AG04449 (cell line): Measurements from ENCODE around the gene GRHL3.

Experiments
- CTCF ChIA-PET: fragments of 350-600 bp; formaldehyde crosslinking; extraction: SDS; loops from one replicate; lab custom pipeline; 2021; ENCODE audit warnings: antibody characterized with exemption; lab: Yijun Ruan, JAX
- POLR2A ChIA-PET: fragments of 400-600, 350-600 bp; formaldehyde crosslinking; extraction: SDS; loops from one replicate; lab custom pipeline; 2020; ENCODE audit warnings: antibody characterized with exemption, inconsistent platforms; lab: Yijun Ruan, JAX
- DNase-seq: peaks from one replicate; pipeline ENCODE4 v3.0.0-alpha.2; 2010; ENCODE audit warnings: low read depth, low spot score
- H3K4me3 ChIP-seq: 2 replicates; pipeline ENCODE4 v1.5.1; 2011; ENCODE audit warnings: low read depth, mild to moderate bottlenecking, control low read depth, low read length
- TF ChIP-seq, protein P1 (sequence below): IDR thresholded peaks from one replicate; pipeline ENCODE4 v1.5.1; 2011; ENCODE audit warnings: mild to moderate bottlenecking, moderate library complexity, low read length, control low read depth, inconsistent platforms; ENCODE audit not compliant: insufficient read depth; ENCODE audit errors: missing control alignments

Gene GRHL3

DNA sequence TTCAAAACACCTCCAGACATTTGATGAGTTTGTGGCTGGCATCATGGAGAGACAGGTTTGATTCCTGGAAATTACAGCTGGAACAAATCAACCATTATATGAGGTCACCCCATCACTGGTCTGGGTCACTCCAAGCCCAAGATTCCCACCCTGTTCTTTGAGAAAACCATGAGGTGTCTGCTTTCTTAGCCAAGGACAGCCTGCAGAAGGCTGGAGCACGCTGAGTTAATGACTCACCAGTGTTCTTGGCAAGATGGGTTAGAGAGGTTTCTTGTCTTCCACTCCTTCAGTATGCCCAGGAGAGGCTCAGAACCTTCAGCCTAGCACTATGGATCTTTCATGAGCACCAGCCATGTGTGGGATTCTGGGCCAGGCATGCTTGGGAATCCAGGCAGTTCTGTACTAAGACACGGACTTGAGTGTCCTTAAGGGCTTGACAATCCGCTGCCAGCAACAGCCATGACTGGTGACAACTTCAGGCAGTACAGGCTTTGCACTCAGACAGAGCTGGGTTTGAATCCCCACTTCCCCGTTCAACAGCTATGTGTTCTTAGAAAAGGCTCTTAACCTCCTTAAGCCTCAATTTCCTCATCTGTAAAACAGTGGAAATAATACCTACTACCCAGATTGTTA lies 43.9 kb downstream of the GRHL3 start:
- no peak overlapping the region for H3K4me3 ChIP-seq
- TF ChIP-seq, protein P1, sequence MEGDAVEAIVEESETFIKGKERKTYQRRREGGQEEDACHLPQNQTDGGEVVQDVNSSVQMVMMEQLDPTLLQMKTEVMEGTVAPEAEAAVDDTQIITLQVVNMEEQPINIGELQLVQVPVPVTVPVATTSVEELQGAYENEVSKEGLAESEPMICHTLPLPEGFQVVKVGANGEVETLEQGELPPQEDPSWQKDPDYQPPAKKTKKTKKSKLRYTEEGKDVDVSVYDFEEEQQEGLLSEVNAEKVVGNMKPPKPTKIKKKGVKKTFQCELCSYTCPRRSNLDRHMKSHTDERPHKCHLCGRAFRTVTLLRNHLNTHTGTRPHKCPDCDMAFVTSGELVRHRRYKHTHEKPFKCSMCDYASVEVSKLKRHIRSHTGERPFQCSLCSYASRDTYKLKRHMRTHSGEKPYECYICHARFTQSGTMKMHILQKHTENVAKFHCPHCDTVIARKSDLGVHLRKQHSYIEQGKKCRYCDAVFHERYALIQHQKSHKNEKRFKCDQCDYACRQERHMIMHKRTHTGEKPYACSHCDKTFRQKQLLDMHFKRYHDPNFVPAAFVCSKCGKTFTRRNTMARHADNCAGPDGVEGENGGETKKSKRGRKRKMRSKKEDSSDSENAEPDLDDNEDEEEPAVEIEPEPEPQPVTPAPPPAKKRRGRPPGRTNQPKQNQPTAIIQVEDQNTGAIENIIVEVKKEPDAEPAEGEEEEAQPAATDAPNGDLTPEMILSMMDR: no peak
- no peak for DNase-seq
- ChIA-PET POLR2A (no interaction called here), CTCF (interaction anchor here (1.3 to 2.3 kb wide), 4 partner anchors 10 to 161 kb away, joined by 3 to 9 read pairs (median 5); no protein-coding TSS in a partner anchor)

DNA sequence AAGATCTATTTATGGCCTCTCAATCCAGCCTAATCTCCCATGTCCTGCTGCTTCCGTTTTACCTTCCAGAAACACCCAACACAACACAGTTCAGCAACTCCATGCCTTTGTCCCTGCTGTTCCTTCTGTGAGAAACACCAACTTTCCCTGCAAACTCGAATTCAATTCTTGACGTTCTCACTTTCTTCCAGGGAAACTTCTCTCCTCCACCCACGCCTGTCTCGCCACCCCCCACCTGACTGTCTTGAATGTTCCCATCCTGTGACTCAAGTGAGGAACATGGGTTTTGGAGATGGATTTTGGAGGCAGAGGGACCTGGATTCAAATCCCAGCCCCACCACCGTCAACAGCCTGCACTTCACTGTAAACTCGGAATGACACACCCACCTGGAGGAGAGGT lies 44.8 kb downstream of the GRHL3 start:
- POLR2A ChIA-PET: no interaction called here
- CTCF ChIA-PET: interaction anchor here (1.2 to 5.7 kb wide), 4 partner anchors 9 to 164 kb away, joined by 3 to 53 read pairs (median 5); no protein-coding TSS in a partner anchor

DNA sequence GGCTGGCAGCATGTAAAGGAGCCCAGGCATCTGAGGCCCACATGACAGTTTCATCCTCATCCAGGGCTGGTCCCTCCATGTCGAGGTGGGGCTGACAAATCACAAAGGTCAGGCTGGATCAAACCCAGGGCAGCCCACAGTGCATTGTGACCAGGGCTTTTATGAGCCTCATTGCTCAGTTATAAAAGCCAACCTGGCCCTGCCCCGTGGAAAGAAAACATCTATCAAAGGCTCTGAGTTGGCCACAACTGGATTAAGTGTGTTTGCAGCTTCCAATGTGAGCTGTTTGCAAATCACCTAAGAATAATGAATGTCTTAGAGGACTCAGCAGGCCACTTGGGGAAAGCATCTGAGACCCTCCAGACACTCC lies 45.4 kb downstream of the GRHL3 start:
- ChIA-PET CTCF (interaction anchor here (0.9 to 5.7 kb wide), 4 partner anchors 28 to 164 kb away, joined by 3 to 53 read pairs (median 22); no protein-coding TSS in a partner anchor), POLR2A (no interaction called here)
- TF ChIP-seq, protein P1: no peak
- H3K4me3 ChIP-seq: no peak overlapping the region
- no peak for DNase-seq

More for the DNA sequence above, 44.8 kb downstream of the GRHL3 start:
- TF ChIP-seq, protein P1: no peak
- H3K4me3 ChIP-seq: no peak overlapping the region
- no peak for DNase-seq

DNA sequence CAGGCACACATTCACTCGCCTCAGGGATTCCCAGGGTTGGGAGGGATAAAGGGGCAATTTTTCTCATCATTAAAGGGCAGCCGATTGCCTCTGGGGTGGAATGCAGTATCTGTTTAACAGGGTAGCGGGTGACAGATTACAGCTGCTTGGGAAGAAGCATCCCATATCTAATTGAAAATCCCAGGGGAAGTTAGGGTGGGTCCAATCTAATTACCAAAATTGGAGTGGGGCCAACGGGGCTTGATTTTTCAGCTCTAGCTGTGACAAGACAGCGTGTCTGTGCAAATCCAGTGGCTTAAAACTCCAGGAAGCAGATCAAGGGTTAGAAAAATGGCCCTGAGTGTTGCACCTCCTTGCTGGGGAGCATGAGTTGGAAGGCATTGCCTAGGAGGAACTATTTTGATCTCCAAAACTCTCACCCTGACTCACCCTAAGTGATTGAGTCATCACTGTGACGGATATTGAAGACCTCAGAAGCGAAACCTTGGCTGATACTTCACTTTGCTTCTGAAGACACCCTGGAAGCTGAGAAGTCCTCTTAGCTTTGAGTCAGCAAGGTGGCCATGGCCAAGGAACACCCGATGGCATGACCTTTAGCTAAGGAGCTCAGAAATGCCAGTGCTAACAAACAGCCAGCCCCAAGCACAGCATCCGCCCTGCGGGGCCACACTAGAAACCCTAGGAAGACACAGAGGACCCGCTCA lies 46.0 kb downstream of the GRHL3 start:
- no peak for DNase-seq
- ChIA-PET POLR2A (interaction anchor here (0.9 kb wide), 1 partner anchor 15 kb away, joined by 3 read pairs; no protein-coding TSS in a partner anchor), CTCF (interaction anchor here (0.9 to 5.7 kb wide), 6 partner anchors 22 to 165 kb away, joined by 3 to 53 read pairs (median 4); no protein-coding TSS in a partner anchor)
- TF ChIP-seq, protein P1: no peak
- no peak overlapping the region for H3K4me3 ChIP-seq

DNA sequence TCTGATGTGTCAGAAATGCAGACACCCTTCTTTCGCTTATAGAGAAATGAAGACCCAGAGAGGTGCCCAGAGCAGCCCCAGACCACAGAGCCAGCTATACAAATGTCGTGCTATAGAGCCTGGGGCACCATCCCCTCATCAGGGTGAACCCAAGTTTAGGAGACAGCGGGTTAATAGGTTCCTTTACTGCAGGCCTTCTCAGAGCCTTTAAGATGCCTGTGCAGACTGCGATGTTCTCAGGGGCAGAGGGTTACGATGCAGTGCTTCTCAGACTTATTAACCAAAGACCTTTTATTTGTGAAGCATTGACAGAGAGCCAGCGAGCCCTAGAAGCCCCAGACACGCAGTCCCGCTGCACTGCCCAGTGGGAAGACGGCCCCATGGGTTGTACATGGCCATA lies 47.5 kb downstream of the GRHL3 start:
- ChIA-PET POLR2A (no interaction called here), CTCF (interaction anchor here (1.0 to 5.7 kb wide), 4 partner anchors 22 to 166 kb away, joined by 3 to 53 read pairs (median 23); no protein-coding TSS in a partner anchor)
- no peak overlapping the region for H3K4me3 ChIP-seq

More for the DNA sequence above, 47.5 kb downstream of the GRHL3 start:
- TF ChIP-seq, protein P1: no peak
- no peak for DNase-seq
